MG63 (cell line): Measurements from ENCODE around the gene ZNF273. TPM values are rescaled to one million over a fixed set of nuclear protein-coding genes. Genes with fewer than 3 reads are reported as not detected.
"Not testable (repeated sequence)": the region's sequence is repeated elsewhere in the genome, so short reads cannot be mapped to it uniquely, and the experiment has no call there.

ENCODE experiments used
- DNase-seq: peaks from one replicate; pipeline ENCODE4 v3.0.0-alpha.2; 2020
- H3K27me3 ChIP-seq: fragments of 250-450 bp; sonication (Bioruptor Pico); 2 replicates; pipeline ENCODE4 v1.5.1; 2020; ENCODE audit warnings: mild to moderate bottlenecking, moderate library complexity
- H3K36me3 ChIP-seq: fragments of 250-450 bp; sonication (Bioruptor Pico); 2 replicates; pipeline ENCODE4 v1.5.1; 2020; ENCODE audit warnings: mild to moderate bottlenecking, moderate library complexity
- H3K4me3 ChIP-seq: fragments of 250-450 bp; sonication (Bioruptor Pico); 2 replicates; pipeline ENCODE4 v1.5.1; 2020; ENCODE audit warnings: mild to moderate bottlenecking, moderate library complexity
- H3K9me3 ChIP-seq: fragments of 250-450 bp; sonication (Bioruptor Pico); 2 replicates; pipeline ENCODE4 v1.5.1; 2020; ENCODE audit warnings: mild to moderate bottlenecking, moderate library complexity
- total RNA-seq: library from RNA; depleted of rRNA; stranded (reverse); fragments of >200 nt; shearing (Covaris generic); gene quantifications from 2 replicates; pipeline ENCODE4 v1.2.3, GENCODE V29; 2014; ENCODE audit warnings: low replicate concordance; rRNA removed

Gene ZNF273
- total RNA-seq, 1 experiment from 2014 or later: 1.2 TPM

DNA sequence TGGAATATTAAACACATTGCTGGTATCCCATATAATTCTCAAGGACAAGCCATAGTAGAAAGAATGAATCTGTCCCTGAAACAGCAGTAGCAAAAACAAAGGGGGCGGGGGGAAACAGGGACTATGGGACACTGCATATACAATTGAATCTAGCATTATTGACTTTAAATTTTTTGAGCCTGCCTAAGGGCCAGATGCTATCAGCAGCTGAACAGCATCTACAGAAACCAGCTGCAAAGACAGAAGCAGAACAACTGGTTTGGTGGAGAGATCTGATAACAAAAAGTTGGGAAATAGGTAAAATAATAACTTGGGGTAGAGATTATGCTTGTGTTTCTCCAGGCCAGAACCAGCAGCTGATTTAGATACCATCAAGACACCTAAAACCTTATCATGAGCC, 45.7 kb downstream of the ZNF273 start:
- not testable (repeated sequence) for DNase-seq, H3K27me3 ChIP-seq, H3K9me3 ChIP-seq, H3K4me3 ChIP-seq, H3K36me3 ChIP-seq

DNA sequence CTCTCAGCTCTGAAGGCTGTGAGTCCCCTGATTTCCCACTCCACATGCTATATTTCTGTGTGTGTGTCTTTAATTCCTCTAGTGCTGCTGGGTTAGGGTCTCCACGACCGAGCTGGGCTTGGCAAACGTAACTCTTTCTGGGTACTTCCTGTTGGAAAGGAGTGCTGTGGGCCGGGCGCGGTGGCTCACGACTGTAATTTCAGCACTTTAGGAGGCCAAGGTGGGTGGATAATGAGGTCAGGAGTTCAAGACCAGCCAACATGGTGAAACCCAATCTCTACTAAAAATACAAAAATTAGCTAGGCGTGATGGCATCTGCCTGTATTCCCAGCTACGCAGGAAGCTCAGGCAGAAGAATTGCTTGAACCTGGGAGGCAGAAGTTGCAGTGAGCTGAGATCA, 47.6 kb downstream of the ZNF273 start:
- not testable (repeated sequence) for H3K4me3 ChIP-seq, H3K27me3 ChIP-seq, H3K36me3 ChIP-seq, H3K9me3 ChIP-seq, DNase-seq

DNA sequence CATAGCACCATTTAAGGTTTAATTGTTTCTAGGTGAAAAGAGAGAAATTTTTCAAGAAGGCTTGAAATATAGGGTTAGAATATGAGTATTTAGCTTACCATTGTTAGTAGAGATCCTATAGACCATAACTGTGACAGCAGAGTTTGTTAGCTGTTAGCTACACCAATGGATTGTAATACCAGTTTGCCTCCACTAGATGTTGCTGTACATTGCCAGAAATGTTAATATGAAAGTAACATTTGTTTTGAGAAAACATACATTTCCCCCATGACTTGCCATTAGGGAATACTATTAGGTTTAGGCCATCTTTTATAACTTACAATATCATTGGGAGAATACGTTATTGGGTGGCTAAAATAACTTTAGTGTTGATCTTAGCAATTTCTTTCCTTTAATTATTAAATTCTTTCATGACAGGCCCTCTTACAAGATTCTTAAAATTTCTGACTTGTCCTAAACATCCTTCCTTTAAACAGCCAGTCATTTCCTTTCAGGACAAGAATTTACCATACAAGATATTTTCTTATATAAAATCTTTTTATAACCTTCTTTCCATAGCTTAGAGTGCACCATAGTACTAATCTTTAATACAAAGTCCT, 48.3 kb downstream of the ZNF273 start:
- DNase-seq: no peak
- Histone ChIP-seq H3K36me3 (no peaks in the 10 kb centered on the region), H3K27me3 (peaks cover 5% of the 10 kb centered on the region; the same call in 1 of the 2 replicates), H3K9me3 (no peaks in the 10 kb centered on the region; the same call in 1 of the 2 replicates), H3K4me3 (no peak overlapping the region)

DNA sequence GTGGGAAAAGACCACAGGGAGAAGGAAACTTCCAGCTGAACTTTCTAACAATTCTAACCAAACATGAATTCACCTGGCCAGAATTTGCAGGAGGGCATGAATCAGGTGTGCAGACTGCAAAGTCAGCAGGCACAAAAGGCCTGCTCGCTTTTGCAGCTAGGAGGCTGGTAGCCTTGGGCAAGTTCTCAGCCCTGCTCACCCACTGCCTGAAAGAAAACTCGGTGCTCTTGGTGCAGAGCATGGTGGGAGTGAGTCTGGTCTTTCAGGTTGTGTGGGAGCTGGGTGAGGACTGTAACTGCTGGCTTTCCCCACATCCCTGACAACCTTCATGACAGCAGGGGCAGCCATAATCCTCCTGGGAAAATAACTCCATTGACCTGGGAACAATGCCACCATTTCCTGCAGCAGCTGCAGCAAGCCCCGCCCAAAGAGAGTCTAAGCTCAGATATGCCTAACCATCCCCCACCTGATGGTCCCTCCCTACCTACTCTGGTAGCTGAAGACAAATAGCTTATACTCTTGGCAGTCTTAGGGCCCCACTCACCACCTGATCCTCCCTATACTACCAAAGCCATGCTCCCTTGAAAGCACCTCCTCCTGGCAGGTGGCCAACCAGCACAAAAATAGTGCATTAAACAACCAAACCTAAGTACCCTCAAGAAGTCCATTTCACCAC, 56.1 kb downstream of the ZNF273 start:
- Histone ChIP-seq H3K27me3 (no peaks in the 10 kb centered on the region), H3K36me3 (no peaks in the 10 kb centered on the region), H3K9me3 (peaks cover 17% of the 10 kb centered on the region), H3K4me3 (no peak overlapping the region)
- DNase-seq: no peak

DNA sequence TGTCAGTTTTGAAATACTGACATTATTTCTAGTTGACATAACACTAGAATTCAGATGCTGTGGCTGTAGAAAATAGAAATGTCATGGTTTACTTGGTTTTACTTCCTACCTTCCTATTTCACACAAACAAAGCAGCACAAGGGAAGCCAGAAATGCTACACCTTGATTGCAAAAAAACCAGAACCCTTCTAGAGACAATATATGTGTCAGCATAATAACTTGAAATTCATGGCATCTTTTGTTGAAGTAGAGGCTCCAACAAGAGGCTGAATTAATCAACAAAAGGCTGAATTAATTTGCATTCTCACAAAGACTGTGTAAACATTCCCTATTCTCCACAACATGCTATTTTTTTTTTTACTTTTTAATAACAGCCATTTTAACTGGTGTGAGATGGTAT, 62.5 kb downstream of the ZNF273 start:
- Histone ChIP-seq H3K27me3 (no peaks in the 10 kb centered on the region), H3K4me3 (no peak overlapping the region), H3K36me3 (no peaks in the 10 kb centered on the region), H3K9me3 (peaks cover 14% of the 10 kb centered on the region)
- no peak for DNase-seq

DNA sequence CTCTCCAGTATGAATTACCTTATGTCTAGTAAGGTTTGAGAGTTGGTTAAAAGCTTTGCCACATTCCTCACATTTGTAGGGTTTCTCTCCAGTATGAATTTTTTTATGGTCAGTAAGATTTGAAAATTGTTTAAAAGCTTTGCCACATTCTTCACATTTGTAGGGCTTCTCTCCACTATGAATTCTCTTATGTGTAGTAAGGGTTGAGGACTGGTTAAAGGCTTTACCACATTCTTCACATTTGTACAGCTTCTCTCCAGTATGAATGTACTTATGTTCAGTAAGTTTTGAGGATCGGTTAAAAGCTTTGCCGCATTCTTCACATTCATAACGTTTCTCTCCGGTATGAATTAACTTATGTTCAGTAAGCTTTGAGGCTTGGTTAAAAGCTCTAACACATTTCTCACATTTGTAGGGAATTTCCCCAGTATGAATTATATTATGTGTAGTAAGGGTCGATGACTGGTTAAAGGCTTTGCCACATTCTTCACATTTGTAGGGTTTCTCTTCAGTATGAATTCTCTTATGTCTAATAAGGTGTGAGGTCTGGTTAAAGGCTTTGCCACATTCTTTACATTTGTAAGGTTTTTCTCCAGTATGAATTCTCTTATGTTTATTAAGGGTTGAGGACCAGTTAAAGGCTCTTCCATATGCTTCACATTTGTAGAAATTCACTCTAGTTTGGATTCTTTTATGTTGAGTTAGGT, 75.6 kb downstream of the ZNF273 start:
- H3K4me3 ChIP-seq: no peak overlapping the region

More for the DNA sequence above, 75.6 kb downstream of the ZNF273 start:
- Histone ChIP-seq H3K36me3 (peaks cover 59% of the 10 kb centered on the region), H3K27me3 (no peaks in the 10 kb centered on the region), H3K9me3 (peaks cover 76% of the 10 kb centered on the region)
- DNase-seq: no peak

Other genes starting within 250 kb of the ZNF273 start
- gene ZNF107, start 237.1 kb upstream of the ZNF273 start, total RNA-seq: 0.92 and 2.6 TPM in 2 replicates
- 0.67 TPM in 1 of 2 replicates, not detected in the other for gene ZNF138, start 108.8 kb upstream of the ZNF273 start, total RNA-seq
- 0.94 and 3.7 TPM in 2 replicates for gene ZNF117, start 87.8 kb downstream of the ZNF273 start, total RNA-seq
- 3.3 and 3.7 TPM in 2 replicates for gene ERV3-1, start 103.4 kb downstream of the ZNF273 start, total RNA-seq